K562 (cell line): Measurements from ENCODE around the gene SLC5A10. TPM values are rescaled to one million over a fixed set of nuclear protein-coding genes. Genes with fewer than 3 reads are reported as not detected.

Source experiments
- BCL6 ChIP-seq: fragments of 250-450 bp; sonication (Bioruptor Pico); IDR thresholded peaks from 2 replicates; pipeline ENCODE4 v1.4.0; 2020
- C11orf30 ChIP-seq: fragments of 450-650 bp; IDR thresholded peaks from 2 replicates; pipeline ENCODE4 v1.6.1; 2016; ENCODE audit warnings: low read depth, mild to moderate bottlenecking
- CTBP1 ChIP-seq: fragments of 450-650 bp; IDR thresholded peaks from 2 replicates; pipeline ENCODE4 v1.6.1; 2016; ENCODE audit warnings: borderline replicate concordance
- EHMT2 ChIP-seq: fragments of 450-650 bp; IDR thresholded peaks from 2 replicates; pipeline ENCODE4 v1.6.1; 2018; ENCODE audit warnings: antibody characterized with exemption
- FOSL1 ChIP-seq: fragments of 200-800 bp; sonication (Bioruptor generic); conservative IDR thresholded peaks from 2 replicates; pipeline ENCODE4 v1.6.1; 2016; ENCODE audit warnings: missing genetic modification characterization, missing compliant biosample characterization
- ILF3 ChIP-seq: fragments of 450-650 bp; IDR thresholded peaks from 2 replicates; pipeline ENCODE4 v1.6.1; 2018; ENCODE audit warnings: antibody characterized with exemption, mild to moderate bottlenecking, moderate library complexity, borderline replicate concordance
- JUND ChIP-seq, 2 experiments: IDR thresholded peaks; 2 replicates in 1 of 2; 3 replicates in 1 of 2; pipeline ENCODE4 v1.6.1; 2011; ENCODE audit warnings: borderline replicate concordance in 2 of 2, low read depth in 2 of 2, low read length in 2 of 2, improper control_type of control experiment in 1 of 2, missing biosample characterization in 1 of 2, missing genetic modification characterization in 1 of 2, missing genetic modification reagents in 1 of 2
- KLF13 ChIP-seq: fragments of 450-650 bp; IDR thresholded peaks from 2 replicates; pipeline ENCODE4 v1.6.1; 2016; ENCODE audit warnings: missing genetic modification characterization, low read depth, mild to moderate bottlenecking, missing compliant biosample characterization, moderate library complexity, borderline replicate concordance
- MAFG ChIP-seq: fragments of 450-650 bp; conservative IDR thresholded peaks from 2 replicates; pipeline ENCODE4 v1.6.1; 2016; ENCODE audit warnings: missing genetic modification characterization, missing compliant biosample characterization
- MAFK ChIP-seq: IDR thresholded peaks from 2 replicates; pipeline ENCODE4 v1.6.1; 2011; ENCODE audit warnings: low read length, improper control_type of control experiment
- RBFOX2 ChIP-seq: fragments of 200-400 bp; formaldehyde crosslinking; IDR thresholded peaks from 2 replicates; pipeline ENCODE4 v1.6.1; 2017; ENCODE audit warnings: low read depth, mild to moderate bottlenecking, low read length, moderate library complexity
- SIN3B ChIP-seq: fragments of 450-650 bp; IDR thresholded peaks from 2 replicates; pipeline ENCODE4 v1.6.1; 2017; ENCODE audit warnings: low read depth, mild to moderate bottlenecking, moderate library complexity
- ZNF316 ChIP-seq: fragments of 450-650 bp; IDR thresholded peaks from 2 replicates; pipeline ENCODE4 v1.6.1; 2016
- polyA plus RNA-seq, 8 experiments: library from polyadenylated mRNA; depleted of rRNA in 4 of 8; stranded (reverse) in 5 of 8; unstranded in 3 of 8; fragments of >200 nt; fragmentation: Nextera tagmentation in 2 of 8; fragmentation: Illumina TruSeq in 1 of 8; extraction: Ambion mirVana in 2 of 8; extraction: Trizol in 1 of 8; gene quantifications; 2 replicates each; pipeline versions ENCODE4 v1.2.1 to v1.2.3, GENCODE V29; 2011 to 2014; ENCODE audit warnings: inconsistent platforms in 1 of 8, missing spikeins in 1 of 8
- total RNA-seq, 7 experiments: library from RNA; depleted of rRNA in 6 of 7; stranded (reverse); fragments of >200 nt in 6 of 7; fragmentation: Illumina TruSeq in 2 of 7; extraction: Trizol in 2 of 7; gene quantifications; 2 replicates each; pipeline versions ENCODE4 v1.2.1 to v1.2.3, GENCODE V29; 2011 to 2021; ENCODE audit warnings: low replicate concordance in 1 of 7
- TF ChIP-seq, protein P1 (sequence below): fragments of 450-650 bp; IDR thresholded peaks from 2 replicates; pipeline ENCODE4 v1.7.1; 2018; ENCODE audit warnings: mild to moderate bottlenecking, low read depth; ENCODE audit not compliant: partially characterized antibody
- TF ChIP-seq, protein P2 (sequence below): fragments of 450-650 bp; formaldehyde crosslinking; IDR thresholded peaks from 2 replicates; pipeline ENCODE4 v1.4.0; 2020; ENCODE audit warnings: mild to moderate bottlenecking, mixed read lengths
- TF ChIP-seq, protein P3 (sequence below): sonication (generic); formaldehyde crosslinking; IDR thresholded peaks from 2 replicates; pipeline ENCODE4 v1.8.0; 2022; ENCODE audit warnings: missing genetic modification reagents, mild to moderate bottlenecking, moderate library complexity, borderline replicate concordance
- TF ChIP-seq, protein P4 (sequence below), 3 experiments: IDR thresholded peaks in 2 of 3; conservative IDR thresholded peaks in 1 of 3; 2 replicates each; pipeline ENCODE4 v1.5.1; 2011 to 2012; ENCODE audit warnings: low read length in 3 of 3, mild to moderate bottlenecking in 3 of 3, control low read depth in 2 of 3, improper control_type of control experiment in 1 of 3, inconsistent platforms in 1 of 3, low read depth in 1 of 3, mixed read lengths in 1 of 3, moderate library complexity in 1 of 3; ENCODE audit not compliant: insufficient read depth in 2 of 3
- TF ChIP-seq, protein P5 (sequence below): fragments of 450-650 bp; formaldehyde crosslinking; IDR thresholded peaks from 2 replicates; pipeline ENCODE4 v1.4.0; 2020; ENCODE audit warnings: mild to moderate bottlenecking, moderate library complexity

The SLC5A10 gene
- total and polyA plus RNA-seq, 9 of the 15 experiments (the other 6 are each of a cell fraction or from before 2014, with no cell fraction given), result 0.03 to 0.09 (median 0.03) TPM; not detected in 5

DNA sequence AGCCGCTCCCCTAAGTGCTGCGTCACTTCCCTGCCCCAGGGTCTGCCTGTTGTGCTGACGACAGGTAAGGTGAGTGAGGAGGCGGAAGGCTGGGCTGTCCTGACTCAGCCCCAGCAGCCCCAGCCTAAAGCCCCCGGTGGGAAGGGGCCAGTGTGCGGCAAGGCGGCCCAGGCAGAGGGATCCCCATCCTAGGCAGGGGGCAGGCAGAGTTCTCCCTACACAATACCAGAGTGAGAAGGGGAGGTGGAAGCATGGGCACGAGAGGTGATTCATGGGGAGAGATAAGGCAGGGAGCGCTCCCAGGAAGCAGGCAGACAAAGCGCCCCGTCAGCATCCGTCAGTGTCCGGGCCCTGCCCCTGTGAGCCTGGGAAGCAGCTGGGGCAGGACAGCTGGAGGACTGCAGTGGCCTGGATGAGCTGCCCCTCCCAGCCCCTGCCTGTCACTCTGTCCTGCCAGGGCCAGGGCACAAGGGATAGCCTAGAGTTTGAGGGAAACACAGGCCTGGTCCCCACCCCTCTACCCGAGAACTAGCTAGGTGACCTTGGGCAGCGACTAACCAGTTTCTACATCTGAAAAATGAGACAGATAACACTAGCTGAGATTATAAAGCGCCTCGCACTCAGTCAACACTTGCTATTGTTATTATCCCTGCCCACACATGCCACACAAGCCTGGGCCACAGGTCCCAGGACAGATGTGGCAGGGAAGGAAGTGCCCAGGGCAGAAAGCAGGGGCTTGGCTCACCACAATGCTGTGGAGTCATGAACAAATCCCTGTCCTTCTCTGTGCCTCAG is 48.8 kb downstream of the SLC5A10 start (continued):
- TF ChIP-seq, protein P1, sequence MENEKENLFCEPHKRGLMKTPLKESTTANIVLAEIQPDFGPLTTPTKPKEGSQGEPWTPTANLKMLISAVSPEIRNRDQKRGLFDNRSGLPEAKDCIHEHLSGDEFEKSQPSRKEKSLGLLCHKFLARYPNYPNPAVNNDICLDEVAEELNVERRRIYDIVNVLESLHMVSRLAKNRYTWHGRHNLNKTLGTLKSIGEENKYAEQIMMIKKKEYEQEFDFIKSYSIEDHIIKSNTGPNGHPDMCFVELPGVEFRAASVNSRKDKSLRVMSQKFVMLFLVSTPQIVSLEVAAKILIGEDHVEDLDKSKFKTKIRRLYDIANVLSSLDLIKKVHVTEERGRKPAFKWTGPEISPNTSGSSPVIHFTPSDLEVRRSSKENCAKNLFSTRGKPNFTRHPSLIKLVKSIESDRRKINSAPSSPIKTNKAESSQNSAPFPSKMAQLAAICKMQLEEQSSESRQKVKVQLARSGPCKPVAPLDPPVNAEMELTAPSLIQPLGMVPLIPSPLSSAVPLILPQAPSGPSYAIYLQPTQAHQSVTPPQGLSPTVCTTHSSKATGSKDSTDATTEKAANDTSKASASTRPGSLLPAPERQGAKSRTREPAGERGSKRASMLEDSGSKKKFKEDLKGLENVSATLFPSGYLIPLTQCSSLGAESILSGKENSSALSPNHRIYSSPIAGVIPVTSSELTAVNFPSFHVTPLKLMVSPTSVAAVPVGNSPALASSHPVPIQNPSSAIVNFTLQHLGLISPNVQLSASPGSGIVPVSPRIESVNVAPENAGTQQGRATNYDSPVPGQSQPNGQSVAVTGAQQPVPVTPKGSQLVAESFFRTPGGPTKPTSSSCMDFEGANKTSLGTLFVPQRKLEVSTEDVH, result no peak
- TF ChIP-seq CTBP1 (0 out of 2 replicates have a peak, but pooled peaks have one; percentile 22), KLF13 (tag) (no peak), C11orf30 (peak; percentile 80), BCL6 (CRISPR knock-in tag) (no peak), MAFG (tag) (peak; percentile 74), MAFK (peak; percentile 70), EHMT2 (no peak), FOSL1 (peak; percentile 75), SIN3B (no peak), ILF3 (no peak), JUND (IDR thresholded peaks at IDR 0.05; ENCODE audit: borderline replicate concordance, low read depth, low read length) (peak; percentile 68; the same call in 1 of the 2 replicates), JUND (tag; IDR thresholded peaks at IDR 0.05; ENCODE audit: borderline replicate concordance, low read depth, low read length) (no peak), ZNF316 (peak; percentile 86), RBFOX2 (peak; percentile 14; the same call in 1 of the 2 replicates)
- TF ChIP-seq, protein P2, sequence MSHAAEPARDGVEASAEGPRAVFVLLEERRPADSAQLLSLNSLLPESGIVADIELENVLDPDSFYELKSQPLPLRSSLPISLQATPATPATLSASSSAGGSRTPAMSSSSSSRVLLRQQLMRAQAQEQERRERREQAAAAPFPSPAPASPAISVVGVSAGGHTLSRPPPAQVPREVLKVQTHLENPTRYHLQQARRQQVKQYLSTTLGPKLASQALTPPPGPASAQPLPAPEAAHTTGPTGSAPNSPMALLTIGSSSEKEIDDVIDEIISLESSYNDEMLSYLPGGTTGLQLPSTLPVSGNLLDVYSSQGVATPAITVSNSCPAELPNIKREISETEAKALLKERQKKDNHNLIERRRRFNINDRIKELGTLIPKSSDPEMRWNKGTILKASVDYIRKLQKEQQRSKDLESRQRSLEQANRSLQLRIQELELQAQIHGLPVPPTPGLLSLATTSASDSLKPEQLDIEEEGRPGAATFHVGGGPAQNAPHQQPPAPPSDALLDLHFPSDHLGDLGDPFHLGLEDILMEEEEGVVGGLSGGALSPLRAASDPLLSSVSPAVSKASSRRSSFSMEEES (CRISPR knock-in tag), result no peak
- TF ChIP-seq, protein P3, sequence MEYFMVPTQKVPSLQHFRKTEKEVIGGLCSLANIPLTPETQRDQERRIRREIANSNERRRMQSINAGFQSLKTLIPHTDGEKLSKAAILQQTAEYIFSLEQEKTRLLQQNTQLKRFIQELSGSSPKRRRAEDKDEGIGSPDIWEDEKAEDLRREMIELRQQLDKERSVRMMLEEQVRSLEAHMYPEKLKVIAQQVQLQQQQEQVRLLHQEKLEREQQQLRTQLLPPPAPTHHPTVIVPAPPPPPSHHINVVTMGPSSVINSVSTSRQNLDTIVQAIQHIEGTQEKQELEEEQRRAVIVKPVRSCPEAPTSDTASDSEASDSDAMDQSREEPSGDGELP (CRISPR knock-in tag), result peak; percentile 71; the same call in 1 of the 2 replicates
- TF ChIP-seq, protein P4, sequence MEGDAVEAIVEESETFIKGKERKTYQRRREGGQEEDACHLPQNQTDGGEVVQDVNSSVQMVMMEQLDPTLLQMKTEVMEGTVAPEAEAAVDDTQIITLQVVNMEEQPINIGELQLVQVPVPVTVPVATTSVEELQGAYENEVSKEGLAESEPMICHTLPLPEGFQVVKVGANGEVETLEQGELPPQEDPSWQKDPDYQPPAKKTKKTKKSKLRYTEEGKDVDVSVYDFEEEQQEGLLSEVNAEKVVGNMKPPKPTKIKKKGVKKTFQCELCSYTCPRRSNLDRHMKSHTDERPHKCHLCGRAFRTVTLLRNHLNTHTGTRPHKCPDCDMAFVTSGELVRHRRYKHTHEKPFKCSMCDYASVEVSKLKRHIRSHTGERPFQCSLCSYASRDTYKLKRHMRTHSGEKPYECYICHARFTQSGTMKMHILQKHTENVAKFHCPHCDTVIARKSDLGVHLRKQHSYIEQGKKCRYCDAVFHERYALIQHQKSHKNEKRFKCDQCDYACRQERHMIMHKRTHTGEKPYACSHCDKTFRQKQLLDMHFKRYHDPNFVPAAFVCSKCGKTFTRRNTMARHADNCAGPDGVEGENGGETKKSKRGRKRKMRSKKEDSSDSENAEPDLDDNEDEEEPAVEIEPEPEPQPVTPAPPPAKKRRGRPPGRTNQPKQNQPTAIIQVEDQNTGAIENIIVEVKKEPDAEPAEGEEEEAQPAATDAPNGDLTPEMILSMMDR (IDR thresholded peaks at IDR 0.05 in 2 of 3, conservative IDR thresholded peaks at IDR 0.05 in 1 of 3; ENCODE audit: insufficient read depth in 2 of 3, low read depth in 1 of 3, low read length in 3 of 3), result no peak
- TF ChIP-seq, protein P5, sequence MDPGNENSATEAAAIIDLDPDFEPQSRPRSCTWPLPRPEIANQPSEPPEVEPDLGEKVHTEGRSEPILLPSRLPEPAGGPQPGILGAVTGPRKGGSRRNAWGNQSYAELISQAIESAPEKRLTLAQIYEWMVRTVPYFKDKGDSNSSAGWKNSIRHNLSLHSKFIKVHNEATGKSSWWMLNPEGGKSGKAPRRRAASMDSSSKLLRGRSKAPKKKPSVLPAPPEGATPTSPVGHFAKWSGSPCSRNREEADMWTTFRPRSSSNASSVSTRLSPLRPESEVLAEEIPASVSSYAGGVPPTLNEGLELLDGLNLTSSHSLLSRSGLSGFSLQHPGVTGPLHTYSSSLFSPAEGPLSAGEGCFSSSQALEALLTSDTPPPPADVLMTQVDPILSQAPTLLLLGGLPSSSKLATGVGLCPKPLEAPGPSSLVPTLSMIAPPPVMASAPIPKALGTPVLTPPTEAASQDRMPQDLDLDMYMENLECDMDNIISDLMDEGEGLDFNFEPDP, result no peak
